ENCODE data around the gene KLHL36. TPM values are rescaled to one million over a fixed set of nuclear protein-coding genes. Genes with fewer than 3 reads are reported as not detected.

Gene KLHL36
- total and polyA plus RNA-seq, 4 donors, result 11.5 to 53.6 (median 16.9) TPM

DNA sequence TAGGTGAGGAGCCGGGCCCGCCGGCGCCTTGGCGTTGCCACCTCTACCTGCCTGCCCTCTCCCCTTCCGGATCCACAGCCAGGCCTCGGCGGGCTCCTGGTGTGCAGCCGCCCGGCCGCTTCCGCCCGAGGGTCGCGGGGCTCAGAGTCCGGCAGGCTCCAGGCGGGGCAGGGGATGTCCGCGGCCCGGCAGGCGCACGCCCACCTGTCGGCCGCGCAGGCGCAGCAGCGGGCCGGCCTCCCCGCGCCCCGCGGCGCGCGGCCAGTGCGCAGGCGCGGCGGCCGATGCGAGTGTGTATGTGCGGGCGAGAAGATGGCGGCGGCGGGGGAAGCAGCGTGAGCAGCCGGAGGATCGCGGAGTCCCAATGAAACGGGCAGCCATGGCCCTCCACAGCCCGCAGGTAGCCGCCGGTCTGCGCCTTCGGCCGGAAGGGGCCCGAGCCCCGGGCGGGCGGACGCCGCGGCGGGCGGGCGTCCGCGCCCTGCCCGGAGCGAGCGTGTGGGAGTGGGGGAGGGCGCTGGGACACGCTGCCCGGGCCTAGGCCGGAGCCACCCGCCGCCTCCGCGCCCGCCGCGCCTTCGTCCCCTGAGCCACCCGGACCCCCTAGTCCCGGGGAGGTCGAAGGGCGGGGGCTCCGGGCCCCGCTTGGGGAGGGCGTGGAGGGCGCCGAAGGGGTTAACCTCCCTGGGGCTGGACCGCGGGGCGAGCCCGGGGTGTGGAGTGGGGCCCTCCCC, 51.6 kb downstream of the KLHL36 start, which contains the start of gene USP10:
Gene USP10, plus strand, starts transcription at position 289 of the 734 bp plus-strand sequence. Its CDS starts 91 bp downstream, at position 380.
- peak within 1 kb of the TSS; percentile 76 to 88 for H3K27ac ChIP-seq (ENCODE audit: low read depth in 1 of 2, low read length in 2 of 2)
- DNase-seq (ENCODE audit: low spot score), result peak; percentile 83
- H3K9me3 ChIP-seq (ENCODE audit: control insufficient read depth in 4 of 4, low read length in 3 of 4), result no peaks in the 10 kb centered on the region
- H3K9ac ChIP-seq (ENCODE audit: low read depth in 1 of 2, low read length in 2 of 2), result peak within 1 kb of the TSS; percentile 70 to 86
- under 1% methylated on average over 97 of the region's 97 CpGs for WGBS
- no peaks in the 10 kb centered on the region for H3K36me3 ChIP-seq (ENCODE audit: control insufficient read depth in 4 of 4, insufficient read depth in 3 of 4, low read depth in 1 of 4, low read length in 3 of 4)
- peaks cover 10 to 32% (median 22%) of the 10 kb centered on the region in 4 donors for H3K4me1 ChIP-seq (ENCODE audit: control insufficient read depth in 4 of 4, insufficient read depth in 4 of 4, low read length in 3 of 4)
- no peak for TF ChIP-seq TAF1 (conservative IDR thresholded peaks at IDR 0.05)
- no peak for TF ChIP-seq EGR1 (IDR thresholded peaks at IDR 0.05; ENCODE audit: low read depth in 2 of 2)
- no peak for TF ChIP-seq GABPA (IDR thresholded peaks at IDR 0.05 in 1 of 2, conservative IDR thresholded peaks at IDR 0.05 in 1 of 2)
- TF ChIP-seq, protein P1, sequence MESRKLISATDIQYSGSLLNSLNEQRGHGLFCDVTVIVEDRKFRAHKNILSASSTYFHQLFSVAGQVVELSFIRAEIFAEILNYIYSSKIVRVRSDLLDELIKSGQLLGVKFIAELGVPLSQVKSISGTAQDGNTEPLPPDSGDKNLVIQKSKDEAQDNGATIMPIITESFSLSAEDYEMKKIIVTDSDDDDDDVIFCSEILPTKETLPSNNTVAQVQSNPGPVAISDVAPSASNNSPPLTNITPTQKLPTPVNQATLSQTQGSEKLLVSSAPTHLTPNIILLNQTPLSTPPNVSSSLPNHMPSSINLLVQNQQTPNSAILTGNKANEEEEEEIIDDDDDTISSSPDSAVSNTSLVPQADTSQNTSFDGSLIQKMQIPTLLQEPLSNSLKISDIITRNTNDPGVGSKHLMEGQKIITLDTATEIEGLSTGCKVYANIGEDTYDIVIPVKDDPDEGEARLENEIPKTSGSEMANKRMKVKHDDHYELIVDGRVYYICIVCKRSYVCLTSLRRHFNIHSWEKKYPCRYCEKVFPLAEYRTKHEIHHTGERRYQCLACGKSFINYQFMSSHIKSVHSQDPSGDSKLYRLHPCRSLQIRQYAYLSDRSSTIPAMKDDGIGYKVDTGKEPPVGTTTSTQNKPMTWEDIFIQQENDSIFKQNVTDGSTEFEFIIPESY (IDR thresholded peaks at IDR 0.05), result no peak
- TF ChIP-seq YY1 (IDR thresholded peaks at IDR 0.05), result peak; percentile 47
- H3K27me3 ChIP-seq (ENCODE audit: control insufficient read depth in 4 of 4, insufficient read depth in 4 of 4, low read length in 3 of 4), result no peaks in the 10 kb centered on the region
- H3K4me3 ChIP-seq (ENCODE audit: low read depth in 1 of 3, low read length in 3 of 3), result peak within 1 kb of the TSS; percentile 84 to 98 (median 97)

DNA sequence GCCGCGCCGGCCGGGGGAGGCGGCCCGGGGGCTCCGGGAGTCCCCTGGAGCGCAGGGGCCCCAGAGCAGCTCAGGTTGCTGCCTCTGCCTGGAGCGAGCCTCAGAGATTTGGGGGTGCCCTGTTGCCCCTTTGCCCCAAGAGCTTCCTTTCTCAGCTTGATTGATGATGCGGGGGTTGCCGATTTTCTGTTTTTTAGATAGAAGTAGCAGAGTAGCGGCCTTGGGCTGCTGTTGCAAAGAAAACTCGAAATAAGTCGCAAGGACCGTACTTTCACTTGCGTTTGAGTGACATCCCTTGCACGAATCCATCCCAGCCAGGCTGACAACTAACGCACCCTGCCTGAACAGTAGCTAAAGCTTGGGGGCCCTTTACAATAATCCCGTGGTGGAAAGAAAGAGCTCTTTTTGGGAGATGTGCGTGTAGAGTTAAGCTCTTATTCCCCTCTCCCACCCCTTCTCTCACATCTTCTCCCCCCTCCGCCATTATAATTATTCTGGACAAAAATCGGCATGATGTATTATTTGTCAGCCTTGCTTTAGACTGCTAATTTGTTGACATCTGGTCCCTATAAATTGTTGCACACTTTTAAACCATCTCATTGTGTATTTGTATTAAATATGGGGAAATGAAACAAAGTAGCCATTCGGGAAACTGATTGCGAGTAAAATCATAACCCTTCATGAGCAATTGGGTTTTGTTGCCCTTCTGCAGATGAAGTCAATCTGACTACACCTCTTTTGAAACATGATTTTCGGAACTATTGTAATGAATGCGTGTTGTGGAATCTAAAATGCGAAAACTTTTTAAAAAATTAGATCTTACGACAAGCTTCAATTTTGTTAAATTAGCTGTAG, 52.4 kb downstream of the KLHL36 start:
- DNase-seq (ENCODE audit: low spot score), result peak; percentile 37
- H3K4me1 ChIP-seq (ENCODE audit: control insufficient read depth in 4 of 4, insufficient read depth in 4 of 4, low read length in 3 of 4), result peaks cover 10 to 32% (median 22%) of the 10 kb centered on the region in 4 donors
- H3K9ac ChIP-seq (ENCODE audit: low read depth in 1 of 2, low read length in 2 of 2), result peak overlapping the region; percentile 70 to 86

DNA sequence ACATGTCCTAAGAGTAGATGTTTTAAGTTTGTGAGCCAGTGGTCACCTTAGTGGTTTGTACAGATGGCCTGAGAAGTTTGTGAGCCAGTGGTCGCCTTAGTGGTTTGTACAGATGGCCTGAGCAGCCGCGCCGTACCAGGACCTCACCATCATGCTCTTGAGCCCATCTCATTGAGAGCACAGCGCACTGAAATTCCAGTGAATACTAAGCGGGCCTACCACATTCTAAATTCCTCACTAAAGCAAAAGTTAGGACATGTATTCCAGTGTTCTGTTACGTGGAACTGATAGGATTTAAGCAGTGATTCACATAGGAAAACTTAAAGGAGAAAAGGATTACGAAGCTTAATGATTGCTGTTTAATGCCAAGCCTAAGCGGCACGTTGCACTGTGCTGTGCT, 55.4 kb downstream of the KLHL36 start:
- Histone ChIP-seq H3K27ac (ENCODE audit: low read depth in 1 of 2, low read length in 2 of 2) (no peak overlapping the region), H3K4me1 (ENCODE audit: control insufficient read depth in 4 of 4, insufficient read depth in 4 of 4, low read length in 3 of 4) (peaks cover 10 to 36% (median 22%) of the 10 kb centered on the region in 4 donors), H3K36me3 (ENCODE audit: control insufficient read depth in 4 of 4, insufficient read depth in 3 of 4, low read depth in 1 of 4, low read length in 3 of 4) (no peaks in the 10 kb centered on the region), H3K27me3 (ENCODE audit: control insufficient read depth in 4 of 4, insufficient read depth in 4 of 4, low read length in 3 of 4) (no peaks in the 10 kb centered on the region), H3K9me3 (ENCODE audit: control insufficient read depth in 4 of 4, low read length in 3 of 4) (no peaks in the 10 kb centered on the region), H3K9ac (ENCODE audit: low read depth in 1 of 2, low read length in 2 of 2) (no peak overlapping the region), H3K4me3 (ENCODE audit: low read depth in 1 of 3, low read length in 3 of 3) (no peak overlapping the region)
- 94% methylated on average over 10 of the region's 10 CpGs for WGBS
- TF ChIP-seq, protein P2, sequence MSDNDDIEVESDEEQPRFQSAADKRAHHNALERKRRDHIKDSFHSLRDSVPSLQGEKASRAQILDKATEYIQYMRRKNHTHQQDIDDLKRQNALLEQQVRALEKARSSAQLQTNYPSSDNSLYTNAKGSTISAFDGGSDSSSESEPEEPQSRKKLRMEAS (IDR thresholded peaks at IDR 0.05), result no peak
- TF ChIP-seq TAF1 (conservative IDR thresholded peaks at IDR 0.05) (no peak), HNF4A (conservative IDR thresholded peaks at IDR 0.05) (no peak), SP1 (IDR thresholded peaks at IDR 0.05) (no peak), RAD21 (IDR thresholded peaks at IDR 0.05) (no peak), HNF4G (IDR thresholded peaks at IDR 0.05) (no peak), YY1 (IDR thresholded peaks at IDR 0.05) (no peak), FOXA1 (IDR thresholded peaks at IDR 0.05) (no peak), JUND (IDR thresholded peaks at IDR 0.05) (no peak), FOXA2 (IDR thresholded peaks at IDR 0.05) (no peak), RXRA (IDR thresholded peaks at IDR 0.05) (no peak), EGR1 (IDR thresholded peaks at IDR 0.05; ENCODE audit: low read depth in 2 of 2) (no peak)
- TF ChIP-seq, protein P3, sequence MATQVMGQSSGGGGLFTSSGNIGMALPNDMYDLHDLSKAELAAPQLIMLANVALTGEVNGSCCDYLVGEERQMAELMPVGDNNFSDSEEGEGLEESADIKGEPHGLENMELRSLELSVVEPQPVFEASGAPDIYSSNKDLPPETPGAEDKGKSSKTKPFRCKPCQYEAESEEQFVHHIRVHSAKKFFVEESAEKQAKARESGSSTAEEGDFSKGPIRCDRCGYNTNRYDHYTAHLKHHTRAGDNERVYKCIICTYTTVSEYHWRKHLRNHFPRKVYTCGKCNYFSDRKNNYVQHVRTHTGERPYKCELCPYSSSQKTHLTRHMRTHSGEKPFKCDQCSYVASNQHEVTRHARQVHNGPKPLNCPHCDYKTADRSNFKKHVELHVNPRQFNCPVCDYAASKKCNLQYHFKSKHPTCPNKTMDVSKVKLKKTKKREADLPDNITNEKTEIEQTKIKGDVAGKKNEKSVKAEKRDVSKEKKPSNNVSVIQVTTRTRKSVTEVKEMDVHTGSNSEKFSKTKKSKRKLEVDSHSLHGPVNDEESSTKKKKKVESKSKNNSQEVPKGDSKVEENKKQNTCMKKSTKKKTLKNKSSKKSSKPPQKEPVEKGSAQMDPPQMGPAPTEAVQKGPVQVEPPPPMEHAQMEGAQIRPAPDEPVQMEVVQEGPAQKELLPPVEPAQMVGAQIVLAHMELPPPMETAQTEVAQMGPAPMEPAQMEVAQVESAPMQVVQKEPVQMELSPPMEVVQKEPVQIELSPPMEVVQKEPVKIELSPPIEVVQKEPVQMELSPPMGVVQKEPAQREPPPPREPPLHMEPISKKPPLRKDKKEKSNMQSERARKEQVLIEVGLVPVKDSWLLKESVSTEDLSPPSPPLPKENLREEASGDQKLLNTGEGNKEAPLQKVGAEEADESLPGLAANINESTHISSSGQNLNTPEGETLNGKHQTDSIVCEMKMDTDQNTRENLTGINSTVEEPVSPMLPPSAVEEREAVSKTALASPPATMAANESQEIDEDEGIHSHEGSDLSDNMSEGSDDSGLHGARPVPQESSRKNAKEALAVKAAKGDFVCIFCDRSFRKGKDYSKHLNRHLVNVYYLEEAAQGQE (IDR thresholded peaks at IDR 0.05), result no peak
- TF ChIP-seq, protein P4, sequence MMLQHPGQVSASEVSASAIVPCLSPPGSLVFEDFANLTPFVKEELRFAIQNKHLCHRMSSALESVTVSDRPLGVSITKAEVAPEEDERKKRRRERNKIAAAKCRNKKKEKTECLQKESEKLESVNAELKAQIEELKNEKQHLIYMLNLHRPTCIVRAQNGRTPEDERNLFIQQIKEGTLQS (IDR thresholded peaks at IDR 0.05), result no peak
- no peak for DNase-seq (ENCODE audit: low spot score)

More for the DNA sequence above, 52.4 kb downstream of the KLHL36 start:
- H3K36me3 ChIP-seq (ENCODE audit: control insufficient read depth in 4 of 4, insufficient read depth in 3 of 4, low read depth in 1 of 4, low read length in 3 of 4), result no peaks in the 10 kb centered on the region
- no peaks in the 10 kb centered on the region for H3K9me3 ChIP-seq (ENCODE audit: control insufficient read depth in 4 of 4, low read length in 3 of 4)
- TF ChIP-seq SP1 (IDR thresholded peaks at IDR 0.05), result no peak
- TF ChIP-seq RAD21 (IDR thresholded peaks at IDR 0.05), result no peak
- no peak for TF ChIP-seq FOXA1 (IDR thresholded peaks at IDR 0.05)
- WGBS, result 5% methylated on average over 28 of the region's 28 CpGs
- H3K4me3 ChIP-seq (ENCODE audit: low read depth in 1 of 3, low read length in 3 of 3), result peak overlapping the region; percentile 84 to 98 (median 97)
- H3K27ac ChIP-seq (ENCODE audit: low read depth in 1 of 2, low read length in 2 of 2), result peak overlapping the region; percentile 76 to 88
- H3K27me3 ChIP-seq (ENCODE audit: control insufficient read depth in 4 of 4, insufficient read depth in 4 of 4, low read length in 3 of 4), result no peaks in the 10 kb centered on the region

All from liver (tissue), 9 donors.